ENCODE data around the gene IL17A.

IL17A gene

GRCh38 chr6:52207066-52207465 lies 20.9 kb downstream of the IL17A start:
- H3K4me3 ChIP-seq (ENCODE audit: low read length), result no peak overlapping the region
- peak; percentile 19 for DNase-seq
- H3K9me3 ChIP-seq (replicated peaks; ENCODE audit: insufficient read depth, low read length), result no peaks in the 10 kb centered on the region
- TF ChIP-seq EZH2 (optimal IDR thresholded peaks at IDR 0.05; ENCODE audit: low read depth, low read length) (no peak), CTCF (IDR thresholded peaks at IDR 0.05; ENCODE audit: low read length) (peak; percentile 64)
- H3K27ac ChIP-seq (ENCODE audit: low read length), result no peak overlapping the region
- no peak overlapping the region for H3K9ac ChIP-seq (ENCODE audit: low read length)
- H3F3A ChIP-seq (ENCODE audit: insufficient read depth, low read length), result no peaks in the 10 kb centered on the region
- no peaks in the 10 kb centered on the region for H3K36me3 ChIP-seq (replicated peaks; ENCODE audit: insufficient read depth, low read length)
- H3K9me2 ChIP-seq (replicated peaks; ENCODE audit: insufficient read depth, low read length), result no peaks in the 10 kb centered on the region
- no peaks in the 10 kb centered on the region for H3K79me2 ChIP-seq (ENCODE audit: low read length)
- H3K4me2 ChIP-seq (ENCODE audit: low read depth, low read length), result no peak overlapping the region
- H3K27me3 ChIP-seq (replicated peaks; ENCODE audit: insufficient read depth, low read length), result no peaks in the 10 kb centered on the region; the same call in 1 of the 2 replicates
- H3K4me1 ChIP-seq (ENCODE audit: low read length), result peaks cover 12% of the 10 kb centered on the region
- no peak overlapping the region for H2AFZ ChIP-seq (ENCODE audit: low read length)
- H4K20me1 ChIP-seq (ENCODE audit: insufficient read depth, low read length), result no peaks in the 10 kb centered on the region

GRCh38 chr6:52208612-52209011 lies 22.4 kb downstream of the IL17A start:
- TF ChIP-seq EZH2 (optimal IDR thresholded peaks at IDR 0.05; ENCODE audit: low read depth, low read length) (no peak), EZH2phosphoT487 (IDR thresholded peaks at IDR 0.05; ENCODE audit: low read length) (no peak), CTCF (IDR thresholded peaks at IDR 0.05; ENCODE audit: low read length) (no peak)
- Histone ChIP-seq H3K9me3 (replicated peaks; ENCODE audit: insufficient read depth, low read length) (no peaks in the 10 kb centered on the region), H3K4me1 (ENCODE audit: low read length) (peaks cover 27% of the 10 kb centered on the region), H3K27ac (ENCODE audit: low read length) (no peak overlapping the region), H3K4me3 (ENCODE audit: low read length) (no peak overlapping the region), H4K20me1 (ENCODE audit: insufficient read depth, low read length) (no peaks in the 10 kb centered on the region), H3K27me3 (replicated peaks; ENCODE audit: insufficient read depth, low read length) (no peaks in the 10 kb centered on the region; the same call in 1 of the 2 replicates), H3F3A (ENCODE audit: insufficient read depth, low read length) (no peaks in the 10 kb centered on the region), H3K9me2 (replicated peaks; ENCODE audit: insufficient read depth, low read length) (no peaks in the 10 kb centered on the region), H2AFZ (ENCODE audit: low read length) (no peak overlapping the region), H3K79me2 (ENCODE audit: low read length) (no peaks in the 10 kb centered on the region), H3K4me2 (ENCODE audit: low read depth, low read length) (no peak overlapping the region), H3K9ac (ENCODE audit: low read length) (no peak overlapping the region), H3K36me3 (replicated peaks; ENCODE audit: insufficient read depth, low read length) (no peaks in the 10 kb centered on the region)
- no peak for DNase-seq

- Histone ChIP-seq H3K4me2 (ENCODE audit: low read depth, low read length) (no peak overlapping the region), H2AFZ (ENCODE audit: low read length) (no peak overlapping the region), H3K4me3 (ENCODE audit: low read length) (no peak overlapping the region), H3K9ac (ENCODE audit: low read length) (no peak overlapping the region), H3K36me3 (replicated peaks; ENCODE audit: insufficient read depth, low read length) (no peaks in the 10 kb centered on the region), H3K27ac (ENCODE audit: low read length) (no peak overlapping the region), H3K9me2 (replicated peaks; ENCODE audit: insufficient read depth, low read length) (no peaks in the 10 kb centered on the region), H3K9me3 (replicated peaks; ENCODE audit: insufficient read depth, low read length) (no peaks in the 10 kb centered on the region), H3K27me3 (replicated peaks; ENCODE audit: insufficient read depth, low read length) (peaks cover 4% of the 10 kb centered on the region; the same call in 1 of the 2 replicates), H3K4me1 (ENCODE audit: low read length) (peaks cover 27% of the 10 kb centered on the region), H4K20me1 (ENCODE audit: insufficient read depth, low read length) (no peaks in the 10 kb centered on the region), H3K79me2 (ENCODE audit: low read length) (no peaks in the 10 kb centered on the region), H3F3A (ENCODE audit: insufficient read depth, low read length) (no peaks in the 10 kb centered on the region)
- TF ChIP-seq CTCF (IDR thresholded peaks at IDR 0.05; ENCODE audit: low read length), result no peak
- TF ChIP-seq EZH2phosphoT487 (IDR thresholded peaks at IDR 0.05; ENCODE audit: low read length), result no peak
- no peak for TF ChIP-seq EZH2 (optimal IDR thresholded peaks at IDR 0.05; ENCODE audit: low read depth, low read length)
- no peak for DNase-seq
Measured at GRCh38 chr6:52209770-52210169, 23.6 kb downstream of the IL17A start.

Data from MM.1S (cell line).